GM23338 (cell line): ENCODE measurements around the gene CIDEB. TPM values are rescaled to one million over a fixed set of nuclear protein-coding genes. Genes with fewer than 3 reads are reported as not detected.

Source experiments
- ATAC-seq: fragments of 200-7000 bp; cut with Tn5 transposase; 3 replicates; pipeline ENCODE4 v1.9.1; 2020
- DNase-seq: peaks from one replicate; pipeline ENCODE4 v3.0.0-alpha.2; 2015; ENCODE audit warnings: low spot score
- H2AFZ ChIP-seq: fragments of 200-600 bp; sonication (generic); 2 replicates; pipeline ENCODE4 v1.8.0; 2016; ENCODE audit warnings: antibody characterized with exemption, mild to moderate bottlenecking, moderate library complexity
- H3F3A ChIP-seq: fragments of 200-600 bp; sonication (generic); replicated peaks from 2 replicates; pipeline ENCODE4 v1.8.0; 2017; ENCODE audit warnings: antibody characterized with exemption, mixed run types, low read depth
- H3K27ac ChIP-seq: fragments of 200-600 bp; sonication (generic); 2 replicates; pipeline ENCODE4 v1.6.1; 2016; ENCODE audit warnings: low read depth
- H3K27me3 ChIP-seq: fragments of 200-600 bp; sonication (generic); 2 replicates; pipeline ENCODE4 v1.8.0; 2016; ENCODE audit warnings: mild to moderate bottlenecking, mixed run types, moderate library complexity; ENCODE audit not compliant: insufficient read depth
- H3K36me3 ChIP-seq: fragments of 200-600 bp; sonication (generic); 2 replicates; pipeline ENCODE4 v1.8.0; 2016; ENCODE audit warnings: mild to moderate bottlenecking; ENCODE audit not compliant: insufficient read depth
- H3K4me1 ChIP-seq: fragments of 200-600 bp; sonication (generic); 2 replicates; pipeline ENCODE4 v1.8.0; 2016; ENCODE audit warnings: mild to moderate bottlenecking, moderate library complexity; ENCODE audit not compliant: insufficient read depth
- H3K4me2 ChIP-seq: fragments of 200-600 bp; sonication (generic); 2 replicates; pipeline ENCODE4 v1.7.1; 2017; ENCODE audit warnings: mixed run types
- H3K4me3 ChIP-seq: fragments of 200-600 bp; sonication (generic); 2 replicates; pipeline ENCODE4 v1.6.1; 2016; ENCODE audit warnings: mixed run types
- H3K79me2 ChIP-seq: fragments of 200-600 bp; sonication (generic); replicated peaks from 2 replicates; pipeline ENCODE4 v1.8.0; 2017; ENCODE audit warnings: mild to moderate bottlenecking; ENCODE audit not compliant: insufficient read depth
- H3K9me2 ChIP-seq: fragments of 200-600 bp; sonication (generic); 2 replicates; pipeline ENCODE4 v1.8.0; 2017; ENCODE audit not compliant: insufficient read depth
- H4K20me1 ChIP-seq: fragments of 200-600 bp; sonication (generic); replicated peaks from 2 replicates; pipeline ENCODE4 v1.8.0; 2017; ENCODE audit warnings: mild to moderate bottlenecking; ENCODE audit not compliant: insufficient read depth
- H3K27ac Mint-ChIP-seq: 2 replicates; pipeline ENCODE4 v1.8.0; 2020; ENCODE audit warnings: inconsistent platforms, mild to moderate bottlenecking, moderate library complexity, mixed read lengths
- H3K27me3 Mint-ChIP-seq: 3 replicates; pipeline ENCODE4 v1.8.0; 2022; ENCODE audit warnings: low read depth, mild to moderate bottlenecking, moderate library complexity, mixed read lengths, inconsistent platforms; ENCODE audit not compliant: insufficient read depth, poor library complexity
- H3K36me3 Mint-ChIP-seq: 3 replicates; pipeline ENCODE4 v1.8.0; 2021; ENCODE audit warnings: low read depth, mild to moderate bottlenecking, inconsistent platforms, moderate library complexity, mixed read lengths
- H3K4me1 Mint-ChIP-seq: 3 replicates; pipeline ENCODE4 v1.8.0; 2020; ENCODE audit warnings: mild to moderate bottlenecking, inconsistent platforms, mixed read lengths
- H3K4me3 Mint-ChIP-seq: 3 replicates; pipeline ENCODE4 v1.8.0; 2021; ENCODE audit warnings: moderate library complexity, mild to moderate bottlenecking, inconsistent platforms, mixed read lengths
- H3K9me3 Mint-ChIP-seq: 3 replicates; pipeline ENCODE4 v1.8.0; 2020; ENCODE audit warnings: moderate library complexity, mild to moderate bottlenecking, inconsistent platforms, mixed read lengths
- ZNF114 ChIP-seq: fragments of 250-450 bp; sonication (Bioruptor Pico); IDR thresholded peaks from 2 replicates; pipeline ENCODE4 v1.5.0; 2020; ENCODE audit warnings: mild to moderate bottlenecking, moderate library complexity
- polyA plus RNA-seq: library from polyadenylated mRNA; unstranded; fragments of >200 nt; fragmentation: Nextera tagmentation; extraction: Ambion mirVana; gene quantifications from 2 replicates; pipeline ENCODE4 v1.2.1, GENCODE V29; 2016
- total RNA-seq: library from RNA; depleted of rRNA; stranded (reverse); fragments of >200 nt; shearing (Covaris generic); gene quantifications from 2 replicates; pipeline ENCODE4 v1.2.3, GENCODE V29; 2014
- TF ChIP-seq, protein P1 (sequence below), 2 experiments: fragments of 200-600 bp in 1 of 2; sonication (generic) in 1 of 2; conservative IDR thresholded peaks; 2 replicates each; pipeline versions ENCODE4 v1.5.1 to v1.6.1; 2016 to 2017; ENCODE audit warnings: antibody characterized with exemption in 2 of 2, low read depth in 2 of 2, mild to moderate bottlenecking in 2 of 2, moderate library complexity in 1 of 2
- TF ChIP-seq, protein P2 (sequence below): IDR thresholded peaks from 2 replicates; pipeline ENCODE4 v1.6.1; 2016; ENCODE audit warnings: antibody characterized with exemption
- TF ChIP-seq, protein P3 (sequence below): fragments of 250-450 bp; sonication (Bioruptor Pico); IDR thresholded peaks from 2 replicates; pipeline ENCODE4 v1.5.0; 2020; ENCODE audit warnings: mild to moderate bottlenecking, moderate library complexity

Gene CIDEB
- total and polyA plus RNA-seq, 2 experiments from 2014 or later: 3.4 to 4.6 TPM

DNA sequence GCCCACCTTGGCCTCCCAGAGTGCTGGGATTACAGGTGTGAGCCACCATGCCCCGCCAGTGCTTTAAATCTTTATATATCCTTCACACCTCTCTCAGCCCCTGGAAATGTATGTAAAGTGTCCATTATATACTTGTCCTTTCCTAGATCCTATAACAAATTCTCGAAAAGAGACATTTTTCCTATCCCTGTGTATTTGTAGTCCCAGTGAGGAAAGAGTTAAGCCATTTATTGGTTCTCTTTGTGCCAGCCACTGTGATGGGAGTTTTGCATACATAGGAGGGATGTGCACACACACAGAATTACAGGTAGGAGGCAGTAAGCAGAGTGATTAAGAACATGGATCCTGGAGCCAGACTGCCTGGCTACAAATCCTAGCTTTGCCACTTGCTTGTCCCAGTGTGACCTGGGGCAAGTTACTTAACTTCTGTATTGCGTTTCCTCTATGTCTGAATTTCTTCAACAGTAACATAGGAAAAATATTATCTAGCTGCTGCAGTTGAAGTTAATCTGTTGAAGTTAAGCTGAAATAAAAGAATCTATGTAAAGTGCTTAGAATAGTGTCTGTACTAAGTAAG lies 34.3 kb downstream of the CIDEB start:
- Mint-ChIP-seq H3K4me1 (peaks cover 22% of the 10 kb centered on the region), H3K27me3 (peaks cover 8% of the 10 kb centered on the region), H3K9me3 (no peaks in the 10 kb centered on the region; the same call in 2 of the 3 replicates), H3K36me3 (no peaks in the 10 kb centered on the region; the same call in 2 of the 3 replicates), H3K4me3 (no peak overlapping the region), H3K27ac (no peak overlapping the region)
- Histone ChIP-seq H2AFZ (no peak overlapping the region), H3K27me3 (no peaks in the 10 kb centered on the region), H3K4me2 (no peak overlapping the region), H3K27ac (no peak overlapping the region; the same call in 1 of the 2 replicates), H3K79me2 (no peaks in the 10 kb centered on the region; the same call in 1 of the 2 replicates), H3K4me1 (peaks cover 16% of the 10 kb centered on the region), H4K20me1 (no peaks in the 10 kb centered on the region; the same call in 1 of the 2 replicates), H3K36me3 (no peaks in the 10 kb centered on the region), H3K9me2 (no peaks in the 10 kb centered on the region), H3K4me3 (no peak overlapping the region), H3F3A (peaks cover 11% of the 10 kb centered on the region; the same call in 1 of the 2 replicates)
- peak; percentile 35 for DNase-seq
- no peak for ATAC-seq
- TF ChIP-seq, protein P1, sequence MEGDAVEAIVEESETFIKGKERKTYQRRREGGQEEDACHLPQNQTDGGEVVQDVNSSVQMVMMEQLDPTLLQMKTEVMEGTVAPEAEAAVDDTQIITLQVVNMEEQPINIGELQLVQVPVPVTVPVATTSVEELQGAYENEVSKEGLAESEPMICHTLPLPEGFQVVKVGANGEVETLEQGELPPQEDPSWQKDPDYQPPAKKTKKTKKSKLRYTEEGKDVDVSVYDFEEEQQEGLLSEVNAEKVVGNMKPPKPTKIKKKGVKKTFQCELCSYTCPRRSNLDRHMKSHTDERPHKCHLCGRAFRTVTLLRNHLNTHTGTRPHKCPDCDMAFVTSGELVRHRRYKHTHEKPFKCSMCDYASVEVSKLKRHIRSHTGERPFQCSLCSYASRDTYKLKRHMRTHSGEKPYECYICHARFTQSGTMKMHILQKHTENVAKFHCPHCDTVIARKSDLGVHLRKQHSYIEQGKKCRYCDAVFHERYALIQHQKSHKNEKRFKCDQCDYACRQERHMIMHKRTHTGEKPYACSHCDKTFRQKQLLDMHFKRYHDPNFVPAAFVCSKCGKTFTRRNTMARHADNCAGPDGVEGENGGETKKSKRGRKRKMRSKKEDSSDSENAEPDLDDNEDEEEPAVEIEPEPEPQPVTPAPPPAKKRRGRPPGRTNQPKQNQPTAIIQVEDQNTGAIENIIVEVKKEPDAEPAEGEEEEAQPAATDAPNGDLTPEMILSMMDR (conservative IDR thresholded peaks at IDR 0.05; ENCODE audit: low read depth in 2 of 2): 0 out of 4 replicates have a peak, but pooled peaks have one; percentile 4 to 10
- no peak for TF ChIP-seq ZNF114 (CRISPR knock-in tag)

DNA sequence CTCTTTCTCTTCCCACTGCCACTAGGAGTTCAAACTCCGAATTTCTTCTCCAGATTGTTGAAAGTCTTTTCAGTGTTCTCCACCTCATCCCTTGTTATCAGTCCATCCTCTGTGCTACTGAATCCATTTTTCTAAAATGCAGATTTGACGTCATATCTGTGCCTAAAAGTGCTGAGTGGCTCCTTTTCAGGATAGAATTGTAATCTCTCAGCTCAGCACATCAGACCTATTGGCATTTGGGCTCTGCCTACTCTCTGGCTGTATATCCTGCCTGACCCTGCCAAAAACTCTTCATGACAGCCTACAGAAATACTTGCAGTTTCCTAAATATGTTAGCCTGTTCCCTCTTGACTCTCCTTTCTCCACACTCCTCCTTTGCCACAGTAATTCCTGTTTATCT lies 35.3 kb downstream of the CIDEB start:
- Mint-ChIP-seq H3K36me3 (no peaks in the 10 kb centered on the region; the same call in 2 of the 3 replicates), H3K27ac (no peak overlapping the region), H3K9me3 (no peaks in the 10 kb centered on the region; the same call in 2 of the 3 replicates), H3K4me3 (peak overlapping the region; percentile 77), H3K27me3 (peaks cover 8% of the 10 kb centered on the region), H3K4me1 (peaks cover 22% of the 10 kb centered on the region)
- Histone ChIP-seq H3K36me3 (no peaks in the 10 kb centered on the region), H3K4me1 (peaks cover 16% of the 10 kb centered on the region), H3K4me3 (no peak overlapping the region), H3F3A (peaks cover 11% of the 10 kb centered on the region; the same call in 1 of the 2 replicates), H3K27ac (no peak overlapping the region), H3K9me2 (no peaks in the 10 kb centered on the region), H3K79me2 (no peaks in the 10 kb centered on the region; the same call in 1 of the 2 replicates), H2AFZ (no peak overlapping the region), H3K27me3 (no peaks in the 10 kb centered on the region), H4K20me1 (no peaks in the 10 kb centered on the region), H3K4me2 (peak overlapping the region; percentile 84; the same call in 1 of the 2 replicates)
- no peak for DNase-seq
- TF ChIP-seq, protein P2, sequence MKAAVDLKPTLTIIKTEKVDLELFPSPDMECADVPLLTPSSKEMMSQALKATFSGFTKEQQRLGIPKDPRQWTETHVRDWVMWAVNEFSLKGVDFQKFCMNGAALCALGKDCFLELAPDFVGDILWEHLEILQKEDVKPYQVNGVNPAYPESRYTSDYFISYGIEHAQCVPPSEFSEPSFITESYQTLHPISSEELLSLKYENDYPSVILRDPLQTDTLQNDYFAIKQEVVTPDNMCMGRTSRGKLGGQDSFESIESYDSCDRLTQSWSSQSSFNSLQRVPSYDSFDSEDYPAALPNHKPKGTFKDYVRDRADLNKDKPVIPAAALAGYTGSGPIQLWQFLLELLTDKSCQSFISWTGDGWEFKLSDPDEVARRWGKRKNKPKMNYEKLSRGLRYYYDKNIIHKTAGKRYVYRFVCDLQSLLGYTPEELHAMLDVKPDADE: no peak
- TF ChIP-seq, protein P3, sequence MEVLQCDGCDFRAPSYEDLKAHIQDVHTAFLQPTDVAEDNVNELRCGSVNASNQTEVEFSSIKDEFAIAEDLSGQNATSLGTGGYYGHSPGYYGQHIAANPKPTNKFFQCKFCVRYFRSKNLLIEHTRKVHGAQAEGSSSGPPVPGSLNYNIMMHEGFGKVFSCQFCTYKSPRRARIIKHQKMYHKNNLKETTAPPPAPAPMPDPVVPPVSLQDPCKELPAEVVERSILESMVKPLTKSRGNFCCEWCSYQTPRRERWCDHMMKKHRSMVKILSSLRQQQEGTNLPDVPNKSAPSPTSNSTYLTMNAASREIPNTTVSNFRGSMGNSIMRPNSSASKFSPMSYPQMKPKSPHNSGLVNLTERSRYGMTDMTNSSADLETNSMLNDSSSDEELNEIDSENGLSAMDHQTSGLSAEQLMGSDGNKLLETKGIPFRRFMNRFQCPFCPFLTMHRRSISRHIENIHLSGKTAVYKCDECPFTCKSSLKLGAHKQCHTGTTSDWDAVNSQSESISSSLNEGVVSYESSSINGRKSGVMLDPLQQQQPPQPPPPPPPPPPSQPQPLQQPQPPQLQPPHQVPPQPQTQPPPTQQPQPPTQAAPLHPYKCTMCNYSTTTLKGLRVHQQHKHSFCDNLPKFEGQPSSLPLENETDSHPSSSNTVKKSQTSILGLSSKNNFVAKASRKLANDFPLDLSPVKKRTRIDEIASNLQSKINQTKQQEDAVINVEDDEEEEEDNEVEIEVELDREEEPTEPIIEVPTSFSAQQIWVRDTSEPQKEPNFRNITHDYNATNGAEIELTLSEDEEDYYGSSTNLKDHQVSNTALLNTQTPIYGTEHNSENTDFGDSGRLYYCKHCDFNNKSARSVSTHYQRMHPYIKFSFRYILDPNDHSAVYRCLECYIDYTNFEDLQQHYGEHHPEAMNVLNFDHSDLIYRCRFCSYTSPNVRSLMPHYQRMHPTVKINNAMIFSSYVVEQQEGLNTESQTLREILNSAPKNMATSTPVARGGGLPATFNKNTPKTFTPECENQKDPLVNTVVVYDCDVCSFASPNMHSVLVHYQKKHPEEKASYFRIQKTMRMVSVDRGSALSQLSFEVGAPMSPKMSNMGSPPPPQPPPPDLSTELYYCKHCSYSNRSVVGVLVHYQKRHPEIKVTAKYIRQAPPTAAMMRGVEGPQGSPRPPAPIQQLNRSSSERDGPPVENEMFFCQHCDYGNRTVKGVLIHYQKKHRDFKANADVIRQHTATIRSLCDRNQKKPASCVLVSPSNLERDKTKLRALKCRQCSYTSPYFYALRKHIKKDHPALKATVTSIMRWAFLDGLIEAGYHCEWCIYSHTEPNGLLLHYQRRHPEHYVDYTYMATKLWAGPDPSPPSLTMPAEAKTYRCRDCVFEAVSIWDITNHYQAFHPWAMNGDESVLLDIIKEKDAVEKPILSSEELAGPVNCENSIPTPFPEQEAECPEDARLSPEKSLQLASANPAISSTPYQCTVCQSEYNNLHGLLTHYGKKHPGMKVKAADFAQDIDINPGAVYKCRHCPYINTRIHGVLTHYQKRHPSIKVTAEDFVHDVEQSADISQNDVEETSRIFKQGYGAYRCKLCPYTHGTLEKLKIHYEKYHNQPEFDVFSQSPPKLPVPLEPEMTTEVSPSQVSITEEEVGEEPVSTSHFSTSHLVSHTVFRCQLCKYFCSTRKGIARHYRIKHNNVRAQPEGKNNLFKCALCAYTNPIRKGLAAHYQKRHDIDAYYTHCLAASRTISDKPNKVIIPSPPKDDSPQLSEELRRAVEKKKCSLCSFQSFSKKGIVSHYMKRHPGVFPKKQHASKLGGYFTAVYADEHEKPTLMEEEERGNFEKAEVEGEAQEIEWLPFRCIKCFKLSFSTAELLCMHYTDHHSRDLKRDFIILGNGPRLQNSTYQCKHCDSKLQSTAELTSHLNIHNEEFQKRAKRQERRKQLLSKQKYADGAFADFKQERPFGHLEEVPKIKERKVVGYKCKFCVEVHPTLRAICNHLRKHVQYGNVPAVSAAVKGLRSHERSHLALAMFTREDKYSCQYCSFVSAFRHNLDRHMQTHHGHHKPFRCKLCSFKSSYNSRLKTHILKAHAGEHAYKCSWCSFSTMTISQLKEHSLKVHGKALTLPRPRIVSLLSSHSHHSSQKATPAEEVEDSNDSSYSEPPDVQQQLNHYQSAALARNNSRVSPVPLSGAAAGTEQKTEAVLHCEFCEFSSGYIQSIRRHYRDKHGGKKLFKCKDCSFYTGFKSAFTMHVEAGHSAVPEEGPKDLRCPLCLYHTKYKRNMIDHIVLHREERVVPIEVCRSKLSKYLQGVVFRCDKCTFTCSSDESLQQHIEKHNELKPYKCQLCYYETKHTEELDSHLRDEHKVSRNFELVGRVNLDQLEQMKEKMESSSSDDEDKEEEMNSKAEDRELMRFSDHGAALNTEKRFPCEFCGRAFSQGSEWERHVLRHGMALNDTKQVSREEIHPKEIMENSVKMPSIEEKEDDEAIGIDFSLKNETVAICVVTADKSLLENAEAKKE (CRISPR knock-in tag): no peak
- ATAC-seq: no peak
